ENCODE data around the gene ALPL.

The ALPL gene

DNA sequence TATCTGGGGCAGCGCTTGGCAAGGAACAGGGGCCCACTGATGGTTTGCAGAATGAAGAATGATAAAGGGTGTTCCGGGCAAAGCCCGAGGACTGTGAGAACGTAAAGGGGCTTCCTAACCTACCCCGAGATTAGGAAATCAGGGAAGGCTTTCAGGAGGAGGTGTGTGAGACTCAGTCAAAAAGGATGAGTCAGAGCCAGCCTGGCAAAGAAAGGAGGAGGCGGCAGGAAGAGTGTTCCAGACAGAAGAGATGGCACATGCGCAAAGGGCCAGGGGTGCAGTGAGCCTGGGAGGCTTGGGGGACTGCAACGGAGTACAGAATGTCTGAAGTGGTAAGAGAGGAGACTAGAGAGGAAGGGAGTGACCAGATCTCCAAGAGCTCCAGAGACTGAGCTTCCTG is 89.7 kb downstream of the ALPL start:
- no peak for DNase-seq (ENCODE audit: low read depth in 2 of 2)

DNA sequence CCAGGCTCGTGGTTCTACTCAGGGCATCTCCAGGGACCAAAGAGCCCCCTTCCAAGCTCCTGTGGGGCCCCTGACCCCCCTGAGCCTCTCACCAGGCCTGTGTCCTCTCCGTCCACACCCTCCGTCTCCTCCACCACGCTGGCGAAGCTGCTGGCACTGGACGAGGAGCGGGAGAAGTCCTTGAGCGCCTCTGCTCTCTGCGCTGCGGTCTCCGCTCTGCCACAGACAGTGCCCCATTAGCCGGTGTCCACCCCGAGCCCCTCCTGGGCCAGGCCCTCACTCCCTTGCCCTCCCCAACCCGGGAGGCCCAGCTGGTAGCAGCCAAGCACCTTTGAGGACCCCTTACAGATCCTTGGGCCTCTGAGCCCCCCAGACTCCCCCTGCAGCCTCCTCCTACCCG is 90.2 kb downstream of the ALPL start:
- DNase-seq (ENCODE audit: low read depth in 2 of 2) = no peak

- no peak for DNase-seq (ENCODE audit: low read depth in 2 of 2)
These were observed 92.2 kb downstream of the ALPL start for GRCh38 chr1:21601278-21602048.

DNA sequence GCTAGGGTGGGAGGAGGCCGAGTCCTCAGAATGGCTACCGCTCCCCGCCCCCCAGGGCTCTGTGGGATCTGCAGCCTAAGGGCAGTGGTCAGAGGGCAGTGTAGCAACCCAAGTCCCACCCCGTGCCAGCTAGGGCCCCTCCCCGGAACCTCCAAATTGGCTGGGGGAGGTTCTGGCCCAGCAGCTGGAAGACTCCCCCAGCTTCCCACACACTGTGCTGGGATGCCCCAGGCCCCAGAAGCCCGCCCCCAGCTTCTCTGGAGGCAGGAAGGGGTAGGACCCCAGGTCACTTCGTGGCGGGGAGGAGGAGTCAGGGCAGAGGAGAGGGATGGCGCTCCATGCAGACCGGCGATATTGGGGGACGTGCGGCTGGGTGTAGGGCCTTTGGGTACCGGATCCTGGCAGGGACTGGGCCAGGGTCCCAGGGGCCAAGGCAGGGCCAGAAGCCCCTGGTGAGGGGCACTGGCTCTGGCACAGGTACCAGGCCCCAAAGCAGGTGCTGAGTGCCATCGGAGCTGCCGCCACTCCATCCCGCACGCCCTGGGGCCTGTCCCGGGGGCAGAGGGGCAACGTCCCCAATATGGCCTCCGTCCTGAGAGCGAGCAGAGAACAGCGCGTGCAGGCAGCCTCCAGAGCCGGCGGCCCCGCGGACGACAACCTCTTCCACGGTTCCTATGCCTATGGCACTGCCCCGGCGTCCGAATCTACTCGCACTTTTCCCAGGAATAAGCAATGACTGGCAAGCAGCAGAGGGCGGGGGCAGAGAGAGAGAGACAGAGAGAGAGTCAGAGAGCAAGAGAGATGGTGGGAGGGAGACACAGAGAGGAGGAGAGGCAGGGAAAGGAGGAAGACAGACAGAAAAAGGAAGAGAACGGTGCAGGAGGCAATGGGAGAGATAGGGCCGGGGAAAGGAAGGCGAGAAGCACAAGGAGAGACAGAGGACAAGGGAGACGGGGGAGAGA is 94.2 kb downstream of the ALPL start:
- DNase-seq (ENCODE audit: low read depth in 2 of 2) = no peak

GRCh38 chr1:21604208-21604957 is 95.2 kb downstream of the ALPL start:
- no peak for DNase-seq (ENCODE audit: low read depth in 2 of 2)

DNA sequence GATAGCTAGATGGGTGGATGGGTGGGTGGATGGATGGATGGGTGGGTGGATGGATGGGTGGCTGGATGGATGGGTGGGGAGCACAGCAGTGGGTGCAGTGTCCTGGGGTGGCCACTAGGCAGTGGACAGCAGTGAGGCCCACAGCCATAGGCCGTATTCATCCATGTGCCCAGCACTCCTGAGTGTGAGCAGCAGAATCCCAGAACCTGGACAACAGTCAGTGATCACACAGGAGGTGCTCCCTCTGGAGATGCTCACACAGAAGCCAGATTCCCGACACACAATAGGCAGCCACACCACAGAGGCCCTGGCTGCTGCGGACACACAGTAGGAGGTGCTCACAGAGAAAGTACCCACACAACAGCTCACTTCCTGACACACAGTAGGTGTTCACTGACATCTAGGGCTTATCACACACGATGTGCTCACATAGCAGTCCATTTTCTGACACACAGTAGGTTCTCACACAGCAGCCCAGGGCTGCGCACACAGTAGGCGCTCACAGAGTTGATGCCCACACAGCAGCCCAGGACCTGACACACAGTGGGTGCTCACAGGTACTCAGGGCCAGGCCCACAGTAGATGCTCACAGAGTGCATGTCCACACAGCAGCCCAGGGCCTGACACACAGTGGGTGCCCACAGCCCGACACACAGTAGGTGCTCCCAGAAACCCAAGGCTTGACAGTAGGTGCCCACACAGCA is 95.9 kb downstream of the ALPL start:
- no peak for DNase-seq (ENCODE audit: low read depth in 2 of 2)

DNA sequence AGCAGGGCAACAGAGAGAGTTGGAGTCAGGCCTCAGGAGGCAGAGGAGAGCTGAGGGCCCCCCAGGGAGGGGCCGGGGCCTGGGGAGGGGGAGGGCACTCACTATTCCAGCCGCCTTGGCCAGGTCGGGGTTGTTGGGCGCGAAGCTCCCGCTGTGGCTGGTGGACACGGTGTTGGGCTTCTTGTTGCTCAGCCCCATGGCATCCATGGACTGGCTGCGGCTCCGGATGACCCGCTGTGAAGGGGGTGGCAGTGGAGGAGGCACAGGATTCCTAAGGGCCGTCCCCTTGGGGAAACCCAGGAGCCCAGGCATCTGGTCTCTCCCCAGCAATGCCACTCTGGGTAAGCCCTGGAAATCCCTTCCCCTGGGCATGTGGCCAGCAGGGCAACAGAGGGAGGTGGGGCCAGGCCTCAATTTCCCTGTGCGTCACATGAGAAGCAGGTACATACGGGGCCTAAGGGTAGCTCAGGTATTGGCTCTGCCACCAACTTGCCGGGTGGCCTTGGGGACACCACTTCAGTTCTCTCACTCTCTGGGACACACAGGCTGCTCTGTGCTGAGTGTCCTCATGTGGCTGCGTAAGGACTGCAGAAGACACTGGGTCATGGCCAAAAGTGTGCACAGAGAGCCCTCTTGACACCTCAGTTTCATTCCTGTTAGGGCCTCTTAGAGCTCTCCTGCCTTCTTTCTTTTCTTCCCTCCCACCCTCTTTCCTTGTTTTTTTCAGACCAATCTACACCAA is 96.9 kb downstream of the ALPL start:
- no peak for DNase-seq (ENCODE audit: low read depth in 2 of 2)

DNA sequence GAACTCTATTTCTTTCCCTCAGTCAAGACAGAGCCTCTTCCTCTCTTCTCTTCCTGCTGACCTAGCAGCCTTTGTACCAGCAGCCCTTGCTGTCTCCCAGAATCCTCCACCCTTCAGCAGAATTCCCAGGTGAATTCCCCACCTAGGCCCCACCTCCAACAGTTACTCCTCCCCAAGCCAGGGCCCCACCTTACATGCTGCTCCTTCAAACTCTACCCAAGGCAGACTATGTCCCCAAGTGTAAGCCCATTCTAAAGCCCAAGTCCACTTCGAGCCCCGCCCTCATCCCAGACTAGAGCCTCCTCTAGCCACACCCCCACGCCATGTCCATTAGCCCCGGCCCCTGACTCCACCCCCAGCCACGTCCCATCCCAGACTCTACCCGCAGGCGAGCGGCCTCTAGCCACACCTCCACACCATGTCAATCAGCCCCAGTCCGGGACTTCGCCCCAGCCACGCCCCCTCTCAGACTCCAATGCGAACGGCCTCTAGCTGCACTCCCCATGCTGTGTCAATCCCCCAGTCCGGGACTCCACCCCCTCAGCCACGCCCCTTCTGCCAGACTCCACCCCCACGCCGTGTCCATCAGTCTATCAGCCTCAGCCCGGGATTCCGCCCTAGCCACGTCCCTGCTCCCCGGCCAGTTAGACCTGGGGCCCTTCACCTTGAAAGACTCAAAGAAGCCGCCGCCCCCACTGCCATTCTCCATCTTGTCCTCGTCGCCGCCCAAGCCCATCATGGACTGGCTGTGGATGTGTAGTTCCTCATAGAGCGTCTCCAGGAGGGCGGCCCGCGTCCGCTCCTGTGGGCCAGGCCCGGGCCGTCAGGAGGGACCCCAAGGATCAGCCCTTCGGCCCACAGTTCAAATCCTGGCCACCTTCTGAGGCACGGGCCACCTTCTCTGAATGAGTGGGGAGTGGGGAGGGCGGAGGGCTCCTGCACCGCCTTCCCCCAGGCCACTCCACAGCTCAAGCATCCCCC is 98.6 kb downstream of the ALPL start:
- no peak for DNase-seq (ENCODE audit: low read depth in 2 of 2)

DNA sequence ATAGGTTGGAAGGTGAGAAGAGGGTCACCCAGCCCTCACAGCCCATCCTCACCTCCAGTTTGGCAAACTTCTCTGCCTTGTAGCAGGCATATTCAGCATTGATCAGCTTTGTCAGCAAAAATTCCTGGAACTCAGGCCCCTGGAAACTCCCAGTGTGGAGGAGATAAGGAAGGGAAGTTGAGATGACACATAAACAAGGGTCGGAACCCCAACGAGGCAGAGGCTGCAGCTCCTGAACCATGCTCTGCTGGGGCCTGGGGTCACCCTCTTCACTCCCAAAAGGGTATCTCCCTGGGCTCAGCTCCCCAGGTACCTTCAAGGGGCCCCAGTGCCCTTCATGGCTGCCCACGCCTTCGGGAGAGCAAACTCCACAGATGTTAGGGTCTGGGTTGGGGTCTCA is 99.6 kb downstream of the ALPL start:
- DNase-seq (ENCODE audit: low read depth in 2 of 2) = no peak

GRCh38 chr1:21610027-21610426 is 100.8 kb downstream of the ALPL start:
- no peak for DNase-seq (ENCODE audit: low read depth in 2 of 2)

GRCh38 chr1:21610989-21611785 is 102.0 kb downstream of the ALPL start:
- no peak for DNase-seq (ENCODE audit: low read depth in 2 of 2)

- DNase-seq (ENCODE audit: low read depth in 2 of 2) = no peak
These were observed 102.8 kb downstream of the ALPL start for GRCh38 chr1:21612057-21612456.

- DNase-seq (ENCODE audit: low read depth in 2 of 2) = no peak
These were observed 104.0 kb downstream of the ALPL start for GRCh38 chr1:21613072-21613867.

GRCh38 chr1:21614419-21615115 is 105.3 kb downstream of the ALPL start:
- DNase-seq (ENCODE audit: low read depth in 2 of 2) = no peak

DNA sequence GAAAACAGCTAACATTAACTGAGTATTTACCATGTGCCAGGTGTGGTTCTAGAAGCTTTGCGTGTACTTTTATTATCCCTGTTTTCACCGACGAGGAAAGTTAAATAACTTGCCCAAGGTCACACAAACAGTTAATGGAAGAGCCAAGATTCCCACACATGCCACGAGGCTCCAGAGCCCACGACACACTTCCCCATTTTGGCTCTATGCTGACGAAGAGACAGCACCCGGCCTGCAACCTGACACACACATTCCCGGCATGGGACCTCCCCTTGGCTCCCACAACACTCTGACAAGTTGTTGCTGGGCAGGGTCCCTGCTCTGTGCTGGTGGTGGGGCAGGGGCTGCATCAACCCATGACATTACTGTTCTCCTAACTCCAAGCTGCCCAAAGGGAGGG is 107.1 kb downstream of the ALPL start:
- no peak for DNase-seq (ENCODE audit: low read depth in 2 of 2)

DNA sequence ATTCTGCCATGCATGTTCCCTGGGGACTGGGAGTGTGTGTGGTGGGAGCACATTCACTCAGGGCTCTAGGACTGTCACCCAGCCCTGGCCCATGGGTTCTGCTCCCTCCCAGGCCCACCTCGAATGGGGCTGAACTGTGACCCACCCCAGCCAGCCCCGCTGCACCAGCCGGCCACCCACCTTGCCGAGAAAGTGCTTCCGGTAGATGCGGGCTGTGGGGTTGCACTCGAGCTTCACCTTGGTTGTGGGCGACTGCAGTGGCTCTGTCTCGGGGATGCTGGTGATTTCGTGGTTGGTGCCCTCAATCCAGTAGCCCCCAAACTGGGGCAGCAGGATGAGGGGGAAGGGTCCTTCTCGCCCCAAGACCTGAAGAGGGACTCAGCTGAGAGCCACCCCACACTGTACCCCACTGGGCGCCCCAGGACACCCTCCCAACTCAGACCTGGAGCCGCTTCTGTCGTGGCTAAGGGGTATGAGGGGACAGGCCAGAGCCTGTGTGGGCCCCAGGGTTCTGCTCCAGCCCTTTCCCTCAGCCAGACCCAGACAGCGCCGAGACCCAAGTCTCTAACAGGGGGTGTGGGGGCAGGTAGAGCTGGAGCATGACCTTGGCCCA is 108.0 kb downstream of the ALPL start:
- no peak for DNase-seq (ENCODE audit: low read depth in 2 of 2)

GRCh38 chr1:21618059-21618458 is 108.8 kb downstream of the ALPL start:
- no peak for DNase-seq (ENCODE audit: low read depth in 2 of 2)

Measured in stimulated activated CD8-positive, alpha-beta memory T cell treated with anti-CD3 and anti-CD28 coated beads, Interleukin-2, amount 100 ng/mL, for 1 hour (primary cell).